ENCODE data around the gene ITPA.

The ITPA gene

GRCh38 chr20:3250091-3250504, 40.8 kb downstream of the ITPA start:
- peak; percentile 30 for DNase-seq (ENCODE audit: low read depth)
- peak; percentile 61 for TF ChIP-seq CTCF (conservative IDR thresholded peaks at IDR 0.05; ENCODE audit: low read depth, low read length)
- H3K4me3 ChIP-seq (ENCODE audit: low read depth, low read length): no peak overlapping the region

GRCh38 chr20:3251806-3252205, 42.5 kb downstream of the ITPA start:
- no peak overlapping the region for H3K4me3 ChIP-seq (ENCODE audit: low read depth, low read length)
- TF ChIP-seq CTCF (conservative IDR thresholded peaks at IDR 0.05; ENCODE audit: low read depth, low read length): no peak
- peak; percentile 40 for DNase-seq (ENCODE audit: low read depth)

GRCh38 chr20:3255728-3256127, 46.4 kb downstream of the ITPA start:
- no peak for TF ChIP-seq CTCF (conservative IDR thresholded peaks at IDR 0.05; ENCODE audit: low read depth, low read length)

GRCh38 chr20:3258429-3258828, 49.1 kb downstream of the ITPA start:
- no peak for DNase-seq (ENCODE audit: low read depth)
- no peak overlapping the region for H3K4me3 ChIP-seq (ENCODE audit: low read depth, low read length)
- no peak for TF ChIP-seq CTCF (conservative IDR thresholded peaks at IDR 0.05; ENCODE audit: low read depth, low read length)

More at GRCh38 chr20:3255728-3256127, 46.4 kb downstream of the ITPA start:
- no peak for DNase-seq (ENCODE audit: low read depth)
- H3K4me3 ChIP-seq (ENCODE audit: low read depth, low read length): no peak overlapping the region

- no peak for TF ChIP-seq CTCF (conservative IDR thresholded peaks at IDR 0.05; ENCODE audit: low read depth, low read length)
- no peak for DNase-seq (ENCODE audit: low read depth)
- no peak overlapping the region for H3K4me3 ChIP-seq (ENCODE audit: low read depth, low read length)
These were observed 53.3 kb downstream of the ITPA start for GRCh38 chr20:3262566-3262965.

- H3K4me3 ChIP-seq (ENCODE audit: low read depth, low read length): no peak overlapping the region
- no peak for TF ChIP-seq CTCF (conservative IDR thresholded peaks at IDR 0.05; ENCODE audit: low read depth, low read length)
- no peak for DNase-seq (ENCODE audit: low read depth)
These were observed 60.8 kb downstream of the ITPA start for GRCh38 chr20:3270051-3270450.

GRCh38 chr20:3273371-3273770, 64.1 kb downstream of the ITPA start:
- H3K4me3 ChIP-seq (ENCODE audit: low read depth, low read length): no peak overlapping the region
- TF ChIP-seq CTCF (conservative IDR thresholded peaks at IDR 0.05; ENCODE audit: low read depth, low read length): no peak
- DNase-seq (ENCODE audit: low read depth): no peak
